HG03571 (cell line): ENCODE results near the gene PTK7.

ENCODE experiments used
- ATAC-seq: cut with Tn5 transposase; IDR thresholded peaks from one replicate; pipeline ENCODE4 v1.9.1; 2021; ENCODE audit not compliant: unreplicated experiment

Gene PTK7

DNA sequence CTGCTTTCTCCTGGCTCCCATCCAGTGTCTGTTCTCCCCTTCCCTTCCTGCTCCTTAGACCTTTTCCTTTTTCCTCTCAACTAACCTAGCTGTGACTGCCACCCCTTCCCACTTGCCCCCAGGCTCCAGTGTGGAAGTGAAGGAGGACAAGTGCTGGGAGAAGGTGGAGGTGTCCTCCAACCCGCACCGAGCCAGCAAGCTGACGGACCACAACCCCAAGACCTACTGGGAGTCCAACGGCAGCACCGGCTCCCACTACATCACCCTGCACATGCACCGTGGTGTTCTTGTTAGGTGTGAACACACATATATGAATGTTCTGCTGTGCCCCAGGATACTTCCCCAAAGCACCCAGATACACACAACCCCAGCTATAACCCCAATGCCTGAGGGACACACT, 124.4 kb downstream of the PTK7 start:
- ATAC-seq: no peak

- no peak for ATAC-seq
These were observed 126.3 kb downstream of the PTK7 start for GRCh38 chr6:43202451-43202850.

DNA sequence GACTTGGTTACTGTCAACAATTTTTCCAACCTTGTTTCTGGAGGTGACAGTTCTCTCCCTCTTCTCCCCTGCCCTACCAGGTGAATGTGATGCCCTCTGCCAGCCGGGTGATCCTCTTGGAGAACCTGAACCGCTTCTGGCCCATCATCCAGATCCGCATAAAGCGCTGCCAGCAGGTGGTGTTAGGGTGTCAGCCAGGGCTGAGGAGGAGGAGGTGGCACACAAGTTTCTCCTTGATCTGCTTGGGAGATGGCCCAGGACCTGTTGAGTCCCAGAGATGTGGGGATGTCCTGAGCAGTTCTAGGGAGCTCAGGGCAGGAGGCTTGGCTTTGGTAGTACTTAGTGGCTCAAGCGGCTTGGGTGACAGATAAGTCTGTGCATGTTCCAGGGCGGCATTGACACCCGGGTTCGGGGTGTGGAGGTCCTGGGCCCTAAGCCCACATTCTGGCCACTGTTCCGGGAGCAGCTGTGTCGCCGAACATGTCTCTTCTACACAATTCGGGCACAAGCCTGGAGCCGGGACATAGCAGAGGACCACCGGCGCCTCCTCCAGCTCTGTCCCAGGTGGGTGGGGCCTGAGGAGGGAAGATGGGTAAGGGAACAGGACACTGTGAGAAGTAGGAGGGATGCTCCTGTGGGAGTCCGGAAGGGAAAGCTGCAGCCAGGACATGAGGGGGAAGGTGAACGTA, 127.1 kb downstream of the PTK7 start:
- ATAC-seq: no peak

- ATAC-seq: no peak
These were observed 127.6 kb downstream of the PTK7 start for GRCh38 chr6:43203718-43204095.

DNA sequence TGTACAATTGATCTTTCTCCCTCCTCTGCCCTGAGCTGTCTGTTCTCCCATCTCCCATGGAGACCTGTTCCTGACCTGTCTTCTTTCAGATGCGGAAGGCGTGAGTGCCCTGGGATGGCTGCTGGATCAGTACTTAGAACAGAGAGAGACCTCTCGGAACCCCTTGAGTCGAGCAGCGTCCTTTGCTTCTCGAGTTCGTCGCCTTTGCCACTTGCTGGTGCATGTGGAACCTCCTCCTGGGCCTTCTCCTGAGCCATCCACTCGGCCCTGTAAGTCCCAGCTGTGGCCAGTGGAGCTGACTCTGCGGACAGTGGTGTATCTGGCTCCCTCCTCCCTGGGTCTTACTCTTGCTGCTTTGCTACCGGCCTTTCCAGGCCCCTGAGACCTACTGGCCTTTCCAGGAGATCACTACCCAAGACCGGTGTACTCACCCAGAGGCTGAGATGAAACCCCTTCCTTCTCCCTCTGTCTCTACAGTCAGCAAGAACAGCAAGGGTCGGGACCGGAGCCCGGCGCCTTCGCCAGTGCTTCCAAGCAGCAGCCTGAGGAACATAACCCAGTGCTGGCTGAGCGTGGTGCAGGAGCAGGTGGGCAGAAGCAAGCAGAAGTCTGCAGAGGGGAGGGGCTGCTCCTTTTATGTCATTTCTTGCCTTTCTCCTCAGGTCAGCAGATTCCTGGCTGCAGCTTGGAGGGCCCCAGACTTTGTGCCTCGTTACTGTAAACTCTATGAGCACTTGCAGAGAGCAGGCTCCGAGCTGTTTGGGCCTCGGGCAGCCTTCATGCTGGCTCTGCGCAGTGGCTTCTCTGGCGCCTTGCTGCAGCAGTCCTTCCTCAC, 128.4 kb downstream of the PTK7 start:
- no peak for ATAC-seq

GRCh38 chr6:43205849-43206248, 129.7 kb downstream of the PTK7 start:
- ATAC-seq: no peak

DNA sequence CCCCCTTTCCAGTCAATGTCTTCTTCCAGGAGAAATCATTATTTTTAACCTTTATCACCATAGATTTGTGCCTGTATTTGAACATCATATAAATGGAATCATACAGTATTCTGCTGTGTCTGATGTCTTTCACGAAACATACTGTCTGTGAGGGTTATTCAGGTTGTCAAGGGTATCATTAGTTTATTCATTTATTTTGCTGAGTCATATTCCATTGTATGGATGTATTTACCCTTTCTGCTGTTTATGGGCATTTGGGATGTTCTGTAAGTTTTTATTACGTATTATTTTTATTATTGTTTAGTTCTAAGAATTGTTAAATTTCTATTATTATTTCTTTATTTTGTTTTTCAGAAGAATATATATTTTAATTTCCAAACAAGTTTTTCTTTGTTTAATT, 131.2 kb downstream of the PTK7 start:
- no peak for ATAC-seq
